Liver (tissue), 9 donors: Measurements from ENCODE around the gene NEU4. TPM values are rescaled to one million over a fixed set of nuclear protein-coding genes. Genes with fewer than 3 reads are reported as not detected.

Source experiments
- DNase-seq: peaks from one replicate; pipeline ENCODE4 v3.0.0-alpha.2; 2017; ENCODE audit warnings: low spot score
- H3K27ac ChIP-seq, 2 donors: one replicate each; pipeline ENCODE4 v1.7.0; 2013; ENCODE audit warnings: inconsistent platforms in 2 of 2, low read length in 2 of 2, control low read depth in 1 of 2, low read depth in 1 of 2, mild to moderate bottlenecking in 1 of 2
- H3K27me3 ChIP-seq, 4 donors: one replicate each; pipeline versions ENCODE4 v1.6.1 to v1.7.0; 2013; ENCODE audit warnings: low read length in 3 of 4, inconsistent platforms in 1 of 4, mild to moderate bottlenecking in 1 of 4, moderate library complexity in 1 of 4; ENCODE audit not compliant: control insufficient read depth in 4 of 4, insufficient read depth in 4 of 4
- H3K36me3 ChIP-seq, 4 donors: one replicate each; pipeline versions ENCODE4 v1.6.1 to v1.7.0; 2013; ENCODE audit warnings: low read length in 3 of 4, mild to moderate bottlenecking in 3 of 4, low read depth in 1 of 4, moderate library complexity in 1 of 4; ENCODE audit not compliant: control insufficient read depth in 4 of 4, insufficient read depth in 3 of 4
- H3K4me1 ChIP-seq, 4 donors: one replicate each; pipeline versions ENCODE4 v1.6.1 to v1.7.0; 2013; ENCODE audit warnings: low read length in 3 of 4, mild to moderate bottlenecking in 3 of 4, moderate library complexity in 1 of 4; ENCODE audit not compliant: control insufficient read depth in 4 of 4, insufficient read depth in 4 of 4
- H3K4me3 ChIP-seq, 3 donors: one replicate each; pipeline versions ENCODE4 v1.6.1 to v1.7.0; 2013; ENCODE audit warnings: low read length in 3 of 3, control low read depth in 1 of 3, low read depth in 1 of 3, mild to moderate bottlenecking in 1 of 3
- H3K9ac ChIP-seq, 2 donors: one replicate each; pipeline ENCODE4 v1.7.0; 2013; ENCODE audit warnings: low read length in 2 of 2, mild to moderate bottlenecking in 2 of 2, moderate library complexity in 2 of 2, control low read depth in 1 of 2, low read depth in 1 of 2
- H3K9me3 ChIP-seq, 4 donors: one replicate each; pipeline versions ENCODE4 v1.6.1 to v1.7.0; 2013; ENCODE audit warnings: low read length in 3 of 4; ENCODE audit not compliant: control insufficient read depth in 4 of 4
- ATF3 ChIP-seq: IDR thresholded peaks from 2 replicates; pipeline ENCODE4 v1.6.1; 2016; ENCODE audit warnings: antibody characterized with exemption
- CTCF ChIP-seq: fragments of 150-350 bp; IDR thresholded peaks from 2 replicates; pipeline ENCODE4 v1.5.1; 2017; ENCODE audit warnings: improper control_type of control experiment, low read depth, low read length; ENCODE audit not compliant: missing input control
- EGR1 ChIP-seq, 2 donors: IDR thresholded peaks; 2 replicates each; pipeline ENCODE4 v1.6.1; 2016 to 2018; ENCODE audit warnings: antibody characterized with exemption in 2 of 2, low read depth in 2 of 2
- FOXA1 ChIP-seq: IDR thresholded peaks from 2 replicates; pipeline ENCODE4 v1.6.1; 2016; ENCODE audit warnings: antibody characterized with exemption
- FOXA2 ChIP-seq: IDR thresholded peaks from 2 replicates; pipeline ENCODE4 v1.6.1; 2016; ENCODE audit warnings: antibody characterized with exemption
- GABPA ChIP-seq, 2 donors: IDR thresholded peaks in 1 of 2; conservative IDR thresholded peaks in 1 of 2; 2 replicates each; pipeline ENCODE4 v1.6.1; 2016; ENCODE audit warnings: antibody characterized with exemption in 2 of 2, mild to moderate bottlenecking in 1 of 2, moderate library complexity in 1 of 2
- HNF4A ChIP-seq, 2 donors: conservative IDR thresholded peaks; 2 replicates each; pipeline ENCODE4 v1.6.1; 2016; ENCODE audit warnings: antibody characterized with exemption in 2 of 2, mild to moderate bottlenecking in 2 of 2
- HNF4G ChIP-seq: IDR thresholded peaks from 2 replicates; pipeline ENCODE4 v1.6.1; 2016; ENCODE audit warnings: antibody characterized with exemption
- JUND ChIP-seq, 2 donors: IDR thresholded peaks; 2 replicates each; pipeline ENCODE4 v1.6.1; 2016; ENCODE audit warnings: antibody characterized with exemption in 2 of 2
- MAX ChIP-seq: IDR thresholded peaks from 2 replicates; pipeline ENCODE4 v1.6.1; 2016; ENCODE audit warnings: antibody characterized with exemption
- NR2F2 ChIP-seq: IDR thresholded peaks from 2 replicates; pipeline ENCODE4 v1.6.1; 2016; ENCODE audit warnings: antibody characterized with exemption
- RAD21 ChIP-seq, 2 donors: IDR thresholded peaks; 2 replicates each; pipeline ENCODE4 v1.6.1; 2016; ENCODE audit warnings: antibody characterized with exemption in 2 of 2, mild to moderate bottlenecking in 2 of 2
- RXRA ChIP-seq, 2 donors: IDR thresholded peaks; 2 replicates each; pipeline ENCODE4 v1.6.1; 2017 to 2018; ENCODE audit warnings: antibody characterized with exemption in 2 of 2, mild to moderate bottlenecking in 1 of 2
- SP1 ChIP-seq: IDR thresholded peaks from 2 replicates; pipeline ENCODE4 v1.6.1; 2018; ENCODE audit warnings: antibody characterized with exemption, mild to moderate bottlenecking
- TAF1 ChIP-seq: conservative IDR thresholded peaks from 2 replicates; pipeline ENCODE4 v1.6.1; 2016; ENCODE audit warnings: antibody characterized with exemption, mild to moderate bottlenecking
- YY1 ChIP-seq: IDR thresholded peaks from 2 replicates; pipeline ENCODE4 v1.6.1; 2016; ENCODE audit warnings: antibody characterized with exemption, mild to moderate bottlenecking
- ZBTB33 ChIP-seq: IDR thresholded peaks from 2 replicates; pipeline ENCODE4 v1.6.1; 2016; ENCODE audit warnings: antibody characterized with exemption
- WGBS: extraction: QIAGEN DNeasy Blood & Tissue Kit; methylation state at CpG from one replicate; pipeline ENCODE4 v1.1.7; 2013; 5-methylcytosine and 5-hydroxymethylcytosine counted together
- polyA plus RNA-seq, 2 donors: library from polyadenylated mRNA; stranded (reverse) in 1 of 2; unstranded in 1 of 2; fragments of 200-250 nt in 1 of 2; fragments of >200 nt in 1 of 2; fragmentation: Nextera tagmentation in 1 of 2; extraction: Ambion mirVana in 1 of 2; gene quantifications; one replicate each; pipeline versions ENCODE4 v1.2.1 to v1.2.3, GENCODE V29; 2013 to 2015
- total RNA-seq, 2 donors: library from RNA; depleted of rRNA; stranded (reverse); fragments of >200 nt; gene quantifications; one replicate each; pipeline ENCODE4 v1.2.3, GENCODE V29; 2014
- donor health status: healthy.
- donor health status: healthy.
- donor health status: healthy.
- donor health status: healthy.
- donor health status: healthy.

The NEU4 gene
- total and polyA plus RNA-seq, 4 donors: 5.4 to 58.4 (median 35.1) TPM

- DNase-seq: no peak
- Histone ChIP-seq H3K4me3 (no peak overlapping the region), H3K36me3 (no peaks in the 10 kb centered on the region), H3K27ac (no peak overlapping the region), H3K4me1 (peaks cover 0 to 4% (median 1%) of the 10 kb centered on the region in 4 donors), H3K9ac (no peak overlapping the region), H3K9me3 (no peaks in the 10 kb centered on the region), H3K27me3 (no peaks in the 10 kb centered on the region)
- TF ChIP-seq CTCF: no peak
- TF ChIP-seq RXRA (IDR thresholded peaks at IDR 0.05): no peak
- TF ChIP-seq JUND (IDR thresholded peaks at IDR 0.05): no peak
- TF ChIP-seq YY1: no peak
- no peak for TF ChIP-seq TAF1
- TF ChIP-seq RAD21 (IDR thresholded peaks at IDR 0.05): no peak
- TF ChIP-seq EGR1 (IDR thresholded peaks at IDR 0.05; ENCODE audit: low read depth in 2 of 2): no peak
- TF ChIP-seq FOXA2: no peak
- no peak for TF ChIP-seq ZBTB33
- no peak for TF ChIP-seq MAX
- no peak for TF ChIP-seq HNF4A (conservative IDR thresholded peaks at IDR 0.05)
- 92% methylated on average over 16 of the region's 16 CpGs for WGBS
Observed at GRCh38 chr2:241849616-241850543, 40.9 kb downstream of the NEU4 start.

- peaks cover 0 to 4% (median 0%) of the 10 kb centered on the region in 4 donors for H3K4me1 ChIP-seq
- H3K27me3 ChIP-seq: no peaks in the 10 kb centered on the region
- H3K36me3 ChIP-seq: no peaks in the 10 kb centered on the region
- 94% methylated on average over 27 of the region's 27 CpGs for WGBS
- no peak for TF ChIP-seq SP1
- no peak for TF ChIP-seq HNF4G
- TF ChIP-seq HNF4A (conservative IDR thresholded peaks at IDR 0.05): no peak
- TF ChIP-seq FOXA2: no peak
- no peak for TF ChIP-seq CTCF
- no peak for TF ChIP-seq FOXA1
- TF ChIP-seq EGR1 (IDR thresholded peaks at IDR 0.05; ENCODE audit: low read depth in 2 of 2): no peak
- TF ChIP-seq ATF3: no peak
- no peak for TF ChIP-seq RXRA (IDR thresholded peaks at IDR 0.05)
- TF ChIP-seq MAX: no peak
- no peak for TF ChIP-seq JUND (IDR thresholded peaks at IDR 0.05)
- no peak for TF ChIP-seq GABPA (IDR thresholded peaks at IDR 0.05 in 1 of 2, conservative IDR thresholded peaks at IDR 0.05 in 1 of 2)
- TF ChIP-seq NR2F2: no peak
- TF ChIP-seq RAD21 (IDR thresholded peaks at IDR 0.05): no peak
- no peak for TF ChIP-seq ZBTB33
- no peak for TF ChIP-seq YY1
- DNase-seq: no peak
- no peaks in the 10 kb centered on the region for H3K9me3 ChIP-seq
- no peak overlapping the region for H3K27ac ChIP-seq
- H3K9ac ChIP-seq: no peak overlapping the region
- H3K4me3 ChIP-seq: no peak overlapping the region
Observed at GRCh38 chr2:241850544-241851324, 41.7 kb downstream of the NEU4 start.
